Vagina (tissue), 2 donors: ENCODE results near the gene GGNBP2. TPM values are rescaled to one million over a fixed set of nuclear protein-coding genes. Genes with fewer than 3 reads are reported as not detected.
"Not testable (repeated sequence)": the region's sequence is repeated elsewhere in the genome, so short reads cannot be mapped to it uniquely, and the experiment has no call there.

Source experiments
- DNase-seq, 2 donors: peaks; one replicate each; pipeline ENCODE4 v3.0.0-alpha.2; 2017; ENCODE audit errors: extremely low spot score in 2 of 2
- H3K27ac ChIP-seq: fragments of 200-600 bp; sonication (generic); one replicate; pipeline ENCODE4 v1.5.1; 2019
- H3K27me3 ChIP-seq: fragments of 200-600 bp; sonication (generic); one replicate; pipeline ENCODE4 v1.5.1; 2019
- H3K36me3 ChIP-seq, 2 donors: fragments of 200-600 bp; sonication (generic); one replicate each; pipeline ENCODE4 v1.5.1; 2017 to 2019
- H3K4me1 ChIP-seq: fragments of 200-600 bp; sonication (generic); one replicate; pipeline ENCODE4 v1.5.1; 2019
- H3K4me3 ChIP-seq, 2 donors: fragments of 200-600 bp; sonication (generic); 1 replicate in 1 of 2; 2 replicates in 1 of 2; pipeline ENCODE4 v1.5.1; 2016 to 2019
- H3K9me3 ChIP-seq: fragments of 200-600 bp; sonication (generic); one replicate; pipeline ENCODE4 v1.5.1; 2019
- POLR2A ChIP-seq, 2 donors: fragments of 450-650 bp; IDR thresholded peaks; one replicate each; pipeline ENCODE4 v1.6.1; 2017; ENCODE audit warnings: antibody characterized with exemption in 2 of 2, mild to moderate bottlenecking in 2 of 2, moderate library complexity in 2 of 2
- POLR2AphosphoS5 ChIP-seq, 2 donors: sonication (generic); formaldehyde crosslinking; IDR thresholded peaks; one replicate each; pipeline ENCODE4 v1.9.0; 2017; ENCODE audit warnings: antibody characterized with exemption in 2 of 2, mild to moderate bottlenecking in 2 of 2, low read depth in 1 of 2; ENCODE audit not compliant: insufficient read depth in 1 of 2
- intact Hi-C: fragments of 100-400 bp; cut with DNase I; formaldehyde crosslinking; loops from one replicate; pipeline ENCODE4 v1.15.1; 2023
- total RNA-seq: library from RNA; depleted of rRNA; stranded (reverse); fragments of >200 nt; gene quantifications from one replicate; pipeline ENCODE4 v1.2.3, GENCODE V29; 2016
- TF ChIP-seq, protein P1 (sequence below), 3 experiments: fragments of 450-650 bp in 2 of 3; fragments of 200-600 bp in 1 of 3; sonication (generic) in 1 of 3; IDR thresholded peaks; one replicate each; pipeline ENCODE4 v1.5.1; 2017 to 2019; ENCODE audit warnings: antibody characterized with exemption in 3 of 3, mild to moderate bottlenecking in 2 of 3, moderate library complexity in 2 of 3

Gene GGNBP2
- total RNA-seq, 1 donor from 2014 or later = 47.9 TPM

DNA sequence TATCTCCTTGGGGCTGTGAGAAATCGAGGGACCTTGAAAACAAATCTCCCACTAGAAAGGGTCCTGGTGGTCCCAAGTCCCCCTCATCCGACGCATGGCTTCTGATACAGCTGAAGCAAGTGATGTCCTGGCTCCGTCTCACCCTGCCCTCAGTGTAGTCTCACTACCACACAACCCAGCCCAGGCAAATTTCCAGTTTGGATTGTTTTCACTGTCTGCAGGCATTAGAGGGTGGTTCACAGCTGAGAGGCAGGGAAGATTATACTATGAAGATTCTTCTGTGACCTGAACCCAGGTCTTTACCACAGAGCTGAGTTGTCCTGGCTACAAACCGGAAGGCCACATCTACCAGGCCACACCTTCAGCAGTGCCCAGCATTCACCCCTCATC is 40.6 kb upstream of the GGNBP2 start:
- Histone ChIP-seq H3K4me3 (no peak overlapping the region), H3K27me3 (no peaks in the 10 kb centered on the region), H3K9me3 (no peaks in the 10 kb centered on the region), H3K4me1 (no peaks in the 10 kb centered on the region), H3K36me3 (peaks cover 0 to 47% of the 10 kb centered on the region in 2 donors), H3K27ac (no peak overlapping the region)
- intact Hi-C loops = no loop called here
- TF ChIP-seq, protein P1, sequence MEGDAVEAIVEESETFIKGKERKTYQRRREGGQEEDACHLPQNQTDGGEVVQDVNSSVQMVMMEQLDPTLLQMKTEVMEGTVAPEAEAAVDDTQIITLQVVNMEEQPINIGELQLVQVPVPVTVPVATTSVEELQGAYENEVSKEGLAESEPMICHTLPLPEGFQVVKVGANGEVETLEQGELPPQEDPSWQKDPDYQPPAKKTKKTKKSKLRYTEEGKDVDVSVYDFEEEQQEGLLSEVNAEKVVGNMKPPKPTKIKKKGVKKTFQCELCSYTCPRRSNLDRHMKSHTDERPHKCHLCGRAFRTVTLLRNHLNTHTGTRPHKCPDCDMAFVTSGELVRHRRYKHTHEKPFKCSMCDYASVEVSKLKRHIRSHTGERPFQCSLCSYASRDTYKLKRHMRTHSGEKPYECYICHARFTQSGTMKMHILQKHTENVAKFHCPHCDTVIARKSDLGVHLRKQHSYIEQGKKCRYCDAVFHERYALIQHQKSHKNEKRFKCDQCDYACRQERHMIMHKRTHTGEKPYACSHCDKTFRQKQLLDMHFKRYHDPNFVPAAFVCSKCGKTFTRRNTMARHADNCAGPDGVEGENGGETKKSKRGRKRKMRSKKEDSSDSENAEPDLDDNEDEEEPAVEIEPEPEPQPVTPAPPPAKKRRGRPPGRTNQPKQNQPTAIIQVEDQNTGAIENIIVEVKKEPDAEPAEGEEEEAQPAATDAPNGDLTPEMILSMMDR (IDR thresholded peaks at IDR 0.05) = no peak
- TF ChIP-seq POLR2AphosphoS5 (IDR thresholded peaks at IDR 0.05; ENCODE audit: insufficient read depth in 1 of 2, low read depth in 1 of 2) = no peak
- TF ChIP-seq POLR2A (IDR thresholded peaks at IDR 0.05) = no peak
- no peak for DNase-seq

GRCh38 chr17:36505171-36505570 is 39.5 kb upstream of the GGNBP2 start:
- Histone ChIP-seq H3K36me3 (peaks cover 0 to 47% of the 10 kb centered on the region in 2 donors), H3K4me1 (no peaks in the 10 kb centered on the region), H3K4me3 (no peak overlapping the region), H3K27me3 (no peaks in the 10 kb centered on the region), H3K9me3 (no peaks in the 10 kb centered on the region), H3K27ac (no peak overlapping the region)
- DNase-seq = no peak
- TF ChIP-seq POLR2AphosphoS5 (IDR thresholded peaks at IDR 0.05; ENCODE audit: insufficient read depth in 1 of 2, low read depth in 1 of 2) = no peak
- TF ChIP-seq POLR2A (IDR thresholded peaks at IDR 0.05) = no peak
- TF ChIP-seq, protein P1 (IDR thresholded peaks at IDR 0.05) = no peak
- intact Hi-C loops = no loop called here

DNA sequence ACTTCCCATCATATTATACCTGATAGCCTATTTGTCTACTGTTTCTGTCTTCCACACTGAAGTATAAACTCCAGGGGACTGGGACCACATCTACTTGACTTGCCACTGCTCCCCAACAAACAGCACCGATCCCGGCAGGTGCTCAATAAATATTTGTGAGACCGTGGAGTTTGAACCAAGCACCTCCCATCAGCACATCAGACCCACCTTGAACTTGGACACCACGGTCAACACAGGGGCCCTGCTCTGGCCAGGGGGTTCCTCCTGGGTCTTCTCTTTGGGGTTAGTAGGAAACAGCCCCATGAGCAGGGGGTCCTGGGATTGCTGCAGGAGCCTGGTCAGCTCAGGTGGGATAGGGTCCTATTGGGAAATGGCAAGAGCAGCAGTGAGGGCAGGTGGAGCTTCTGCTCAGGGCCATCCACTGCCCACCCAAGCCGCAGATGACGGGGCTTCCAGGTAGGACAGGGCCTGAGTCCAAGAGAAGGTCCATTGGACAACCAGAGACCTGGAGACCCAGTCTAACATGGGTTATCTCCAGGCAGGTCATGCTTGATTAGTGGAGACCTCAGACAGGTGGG is 38.4 kb upstream of the GGNBP2 start:
- no peak overlapping the region for H3K27ac ChIP-seq
- no peak overlapping the region for H3K4me3 ChIP-seq
- TF ChIP-seq POLR2AphosphoS5 (IDR thresholded peaks at IDR 0.05; ENCODE audit: insufficient read depth in 1 of 2, low read depth in 1 of 2) (no peak), POLR2A (IDR thresholded peaks at IDR 0.05) (no peak)
- TF ChIP-seq, protein P1 (IDR thresholded peaks at IDR 0.05) = no peak
- H3K9me3 ChIP-seq = no peaks in the 10 kb centered on the region
- peaks cover 0 to 40% of the 10 kb centered on the region in 2 donors for H3K36me3 ChIP-seq
- no peaks in the 10 kb centered on the region for H3K4me1 ChIP-seq
- no peak for DNase-seq
- intact Hi-C loops = no loop called here
- H3K27me3 ChIP-seq = no peaks in the 10 kb centered on the region

DNA sequence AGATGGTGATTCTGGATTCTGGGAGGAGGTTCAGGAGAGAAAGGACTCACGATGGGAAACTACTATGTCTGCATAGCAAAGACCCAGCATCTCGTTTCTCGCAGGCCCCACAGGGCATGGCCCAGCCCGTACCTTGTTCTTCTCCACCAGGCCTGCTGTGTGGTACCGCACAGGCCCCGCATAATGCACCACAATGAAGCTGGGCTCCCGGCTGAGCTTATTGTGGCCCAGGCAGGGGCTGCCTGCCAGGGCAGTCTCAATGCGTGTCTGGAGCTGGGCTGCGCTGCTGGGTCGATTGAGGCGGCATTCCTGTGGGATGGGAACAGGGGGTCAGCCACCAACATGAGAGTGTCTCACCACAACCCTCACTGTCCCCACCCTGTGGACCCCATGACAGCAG is 37.9 kb upstream of the GGNBP2 start:
- Histone ChIP-seq H3K4me3 (no peak overlapping the region), H3K4me1 (no peaks in the 10 kb centered on the region), H3K36me3 (peaks cover 0 to 40% of the 10 kb centered on the region in 2 donors), H3K9me3 (no peaks in the 10 kb centered on the region), H3K27ac (no peak overlapping the region), H3K27me3 (no peaks in the 10 kb centered on the region)
- DNase-seq = no peak
- TF ChIP-seq, protein P1 (IDR thresholded peaks at IDR 0.05) = no peak
- TF ChIP-seq POLR2A (IDR thresholded peaks at IDR 0.05) (no peak), POLR2AphosphoS5 (IDR thresholded peaks at IDR 0.05; ENCODE audit: insufficient read depth in 1 of 2, low read depth in 1 of 2) (no peak)
- intact Hi-C loops = no loop called here

GRCh38 chr17:36507266-36507665 is 37.5 kb upstream of the GGNBP2 start:
- intact Hi-C loops = no loop called here
- no peaks in the 10 kb centered on the region for H3K4me1 ChIP-seq
- H3K27ac ChIP-seq = no peak overlapping the region
- TF ChIP-seq POLR2AphosphoS5 (IDR thresholded peaks at IDR 0.05; ENCODE audit: insufficient read depth in 1 of 2, low read depth in 1 of 2) (no peak), POLR2A (IDR thresholded peaks at IDR 0.05) (no peak)
- TF ChIP-seq, protein P1 (IDR thresholded peaks at IDR 0.05) = no peak
- H3K27me3 ChIP-seq = no peaks in the 10 kb centered on the region
- peaks cover 0 to 40% of the 10 kb centered on the region in 2 donors for H3K36me3 ChIP-seq
- DNase-seq = no peak
- H3K9me3 ChIP-seq = no peaks in the 10 kb centered on the region
- H3K4me3 ChIP-seq = no peak overlapping the region

GRCh38 chr17:36508439-36508838 is 36.3 kb upstream of the GGNBP2 start:
- DNase-seq, H3K4me1 ChIP-seq, intact Hi-C loops, H3K27me3 ChIP-seq, H3K4me3 ChIP-seq, H3K9me3 ChIP-seq, H3K27ac ChIP-seq: not testable (repeated sequence)
- peaks cover 0 to 29% of the 10 kb centered on the region in 2 donors for H3K36me3 ChIP-seq
